ENCODE measurements around the gene ACE2. TPM values are rescaled to one million over a fixed set of nuclear protein-coding genes. Genes with fewer than 3 reads are reported as not detected.

The ACE2 gene
- polyA plus RNA-seq, 3 donors, result not detected

DNA sequence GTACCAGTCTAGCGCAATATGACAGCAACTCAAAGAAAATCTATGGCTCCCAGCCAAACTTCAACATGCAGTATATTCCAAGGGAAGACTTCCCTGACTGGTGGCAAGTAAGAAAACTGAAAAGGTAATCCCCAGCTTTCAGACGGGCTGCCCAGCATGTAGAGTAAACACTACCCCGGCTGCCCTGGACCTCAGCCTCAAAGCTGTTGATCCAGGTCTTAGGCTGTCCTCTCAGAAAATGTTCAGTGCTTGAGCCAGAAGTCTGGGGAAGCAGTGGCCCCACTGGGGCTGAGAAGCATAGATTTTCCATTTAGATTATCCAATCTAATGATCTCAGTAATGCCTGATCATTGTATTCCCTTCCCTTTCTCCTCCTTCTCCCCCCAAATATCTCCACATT lies 78.3 kb downstream of the ACE2 start:
- no peaks in the 10 kb centered on the region for H3K36me3 Mint-ChIP-seq
- intact Hi-C loops (cut with micrococcal nuclease), result no loop called here
- TF ChIP-seq, protein P1, sequence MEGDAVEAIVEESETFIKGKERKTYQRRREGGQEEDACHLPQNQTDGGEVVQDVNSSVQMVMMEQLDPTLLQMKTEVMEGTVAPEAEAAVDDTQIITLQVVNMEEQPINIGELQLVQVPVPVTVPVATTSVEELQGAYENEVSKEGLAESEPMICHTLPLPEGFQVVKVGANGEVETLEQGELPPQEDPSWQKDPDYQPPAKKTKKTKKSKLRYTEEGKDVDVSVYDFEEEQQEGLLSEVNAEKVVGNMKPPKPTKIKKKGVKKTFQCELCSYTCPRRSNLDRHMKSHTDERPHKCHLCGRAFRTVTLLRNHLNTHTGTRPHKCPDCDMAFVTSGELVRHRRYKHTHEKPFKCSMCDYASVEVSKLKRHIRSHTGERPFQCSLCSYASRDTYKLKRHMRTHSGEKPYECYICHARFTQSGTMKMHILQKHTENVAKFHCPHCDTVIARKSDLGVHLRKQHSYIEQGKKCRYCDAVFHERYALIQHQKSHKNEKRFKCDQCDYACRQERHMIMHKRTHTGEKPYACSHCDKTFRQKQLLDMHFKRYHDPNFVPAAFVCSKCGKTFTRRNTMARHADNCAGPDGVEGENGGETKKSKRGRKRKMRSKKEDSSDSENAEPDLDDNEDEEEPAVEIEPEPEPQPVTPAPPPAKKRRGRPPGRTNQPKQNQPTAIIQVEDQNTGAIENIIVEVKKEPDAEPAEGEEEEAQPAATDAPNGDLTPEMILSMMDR (IDR thresholded peaks at IDR 0.05), result no peak

DNA sequence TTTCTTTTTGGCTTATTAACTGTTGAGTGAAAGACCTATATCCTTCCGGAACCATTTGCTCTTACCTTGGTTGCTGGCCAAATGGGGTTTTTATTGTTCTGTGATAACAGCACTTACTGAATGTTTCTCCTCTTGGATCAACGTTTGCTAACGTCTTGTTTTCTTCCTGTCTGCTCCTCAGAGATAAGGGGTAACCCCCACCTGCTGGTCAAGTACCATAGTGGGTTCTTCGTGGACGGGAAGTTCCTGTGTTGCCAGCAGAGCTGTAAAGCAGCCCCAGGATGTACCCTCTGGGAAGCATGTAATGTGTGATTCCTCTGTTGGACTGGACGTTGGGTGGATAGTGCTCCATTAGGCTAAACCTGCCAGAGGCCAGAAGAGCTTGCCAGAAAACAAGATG lies 84.8 kb downstream of the ACE2 start:
- no peak overlapping the region for H2AFZ ChIP-seq (ENCODE audit: insufficient read depth, low read depth, low read length, poor library complexity, severe bottlenecking)
- Mint-ChIP-seq H3K4me1 (peaks cover 5% of the 10 kb centered on the region), H3K4me3 (no peak overlapping the region), H3K27me3 (ENCODE audit: low read depth in 3 of 3) (peaks cover 0 to 17% (median 0%) of the 10 kb centered on the region in 3 donors), H3K36me3 (no peaks in the 10 kb centered on the region), H3K27ac (no peak overlapping the region), H3K9me3 (peaks cover 0 to 2% (median 0%) of the 10 kb centered on the region in 7 donors)
- H3K4me2 ChIP-seq (replicated peaks; ENCODE audit: extremely low read depth, low read length, poor library complexity, severe bottlenecking), result no peak overlapping the region
- H3K9ac ChIP-seq (ENCODE audit: insufficient read depth, low read length, poor library complexity, severe bottlenecking), result no peak overlapping the region
- no peak overlapping the region for H3K27ac ChIP-seq (ENCODE audit: low read depth in 1 of 2, low read length in 2 of 2)
- TF ChIP-seq, protein P1 (IDR thresholded peaks at IDR 0.05), result no peak
- WGBS (ENCODE audit: insufficient coverage), result no CpG with 5 or more reads among the region's 6 CpGs
- no peak overlapping the region for H3K4me3 ChIP-seq (replicated peaks in 1 of 3; ENCODE audit: low read depth in 2 of 3, low read length in 3 of 3)
- H3K27me3 ChIP-seq (ENCODE audit: control insufficient read depth in 2 of 2, insufficient read depth in 2 of 2, low read length in 2 of 2), result peaks cover 0 to 66% of the 10 kb centered on the region in 2 donors
- H3K9me3 ChIP-seq (replicated peaks in 1 of 2; ENCODE audit: control insufficient read depth in 1 of 2, insufficient read depth in 1 of 2, low read length in 2 of 2), result no peaks in the 10 kb centered on the region
- intact Hi-C loops (cut with micrococcal nuclease), result no loop called here
- no peaks in the 10 kb centered on the region for H3K4me1 ChIP-seq (ENCODE audit: control insufficient read depth in 1 of 2, insufficient read depth in 2 of 2, low read length in 2 of 2)
- no peaks in the 10 kb centered on the region for H4K20me1 ChIP-seq (ENCODE audit: insufficient read depth, low read length)
- no peak for DNase-seq
- no peaks in the 10 kb centered on the region for H3K36me3 ChIP-seq (replicated peaks in 1 of 2; ENCODE audit: control insufficient read depth in 1 of 2, insufficient read depth in 2 of 2, low read length in 2 of 2)
- no peaks in the 10 kb centered on the region for H3K79me2 ChIP-seq (ENCODE audit: insufficient read depth, low read length)

More for the DNA sequence above, 78.3 kb downstream of the ACE2 start:
- Histone ChIP-seq H3K4me1 (ENCODE audit: control insufficient read depth in 1 of 2, insufficient read depth in 2 of 2, low read length in 2 of 2) (no peaks in the 10 kb centered on the region), H3K36me3 (replicated peaks in 1 of 2; ENCODE audit: control insufficient read depth in 1 of 2, insufficient read depth in 2 of 2, low read length in 2 of 2) (no peaks in the 10 kb centered on the region), H3K79me2 (ENCODE audit: insufficient read depth, low read length) (no peaks in the 10 kb centered on the region), H2AFZ (ENCODE audit: insufficient read depth, low read depth, low read length, poor library complexity, severe bottlenecking) (no peak overlapping the region), H3K4me3 (replicated peaks in 1 of 3; ENCODE audit: low read depth in 2 of 3, low read length in 3 of 3) (no peak overlapping the region), H3K4me2 (replicated peaks; ENCODE audit: extremely low read depth, low read length, poor library complexity, severe bottlenecking) (no peak overlapping the region), H3K9ac (ENCODE audit: insufficient read depth, low read length, poor library complexity, severe bottlenecking) (no peak overlapping the region), H3K9me3 (replicated peaks in 1 of 2; ENCODE audit: control insufficient read depth in 1 of 2, insufficient read depth in 1 of 2, low read length in 2 of 2) (no peaks in the 10 kb centered on the region), H3K27me3 (ENCODE audit: control insufficient read depth in 2 of 2, insufficient read depth in 2 of 2, low read length in 2 of 2) (peaks cover 0 to 69% of the 10 kb centered on the region in 2 donors), H4K20me1 (ENCODE audit: insufficient read depth, low read length) (no peaks in the 10 kb centered on the region), H3K27ac (ENCODE audit: low read depth in 1 of 2, low read length in 2 of 2) (no peak overlapping the region)
- WGBS (ENCODE audit: insufficient coverage), result no CpG with 5 or more reads among the region's 3 CpGs
- H3K27me3 Mint-ChIP-seq (ENCODE audit: low read depth in 3 of 3), result peaks cover 0 to 21% (median 0%) of the 10 kb centered on the region in 3 donors
- no peak overlapping the region for H3K27ac Mint-ChIP-seq
- H3K4me1 Mint-ChIP-seq, result no peaks in the 10 kb centered on the region
- H3K4me3 Mint-ChIP-seq, result no peak overlapping the region
- peaks cover 0 to 4% (median 0%) of the 10 kb centered on the region in 7 donors for H3K9me3 Mint-ChIP-seq
- DNase-seq, result no peak
